Transverse colon (tissue), 4 donors: ENCODE results near the gene IGF2BP2. TPM values are rescaled to one million over a fixed set of nuclear protein-coding genes. Genes with fewer than 3 reads are reported as not detected.

Experiments used
- DNase-seq: peaks from one replicate; pipeline ENCODE4 v3.0.0-alpha.2; 2019
- H3K27ac ChIP-seq, 4 donors: fragments of 200-600 bp; sonication (generic); 2 replicates each; pipeline ENCODE4 v1.5.1; 2016 to 2018; ENCODE audit warnings: inconsistent platforms in 4 of 4
- H3K27me3 ChIP-seq: fragments of 200-600 bp; sonication (generic); 2 replicates; pipeline ENCODE4 v1.5.1; 2017; ENCODE audit warnings: inconsistent platforms
- H3K36me3 ChIP-seq, 4 donors: fragments of 200-600 bp; sonication (generic); 2 replicates each; pipeline ENCODE4 v1.5.1; 2017 to 2019; ENCODE audit warnings: inconsistent platforms in 4 of 4
- H3K4me1 ChIP-seq, 4 donors: fragments of 200-600 bp; sonication (generic); 2 replicates each; pipeline ENCODE4 v1.5.1; 2017 to 2020; ENCODE audit warnings: inconsistent platforms in 4 of 4
- H3K4me3 ChIP-seq, 4 donors: fragments of 200-600 bp; sonication (generic); 1 replicate in 1 of 4; 2 replicates in 3 of 4; pipeline versions ENCODE4 v1.5.1 to v1.6.1; 2017 to 2019; ENCODE audit warnings: inconsistent platforms in 4 of 4
- H3K9me3 ChIP-seq, 2 donors: fragments of 200-600 bp; sonication (generic); 2 replicates each; pipeline ENCODE4 v1.5.1; 2017 to 2019; ENCODE audit warnings: inconsistent platforms in 2 of 2
- EP300 ChIP-seq: sonication (generic); formaldehyde crosslinking; IDR thresholded peaks from one replicate; pipeline ENCODE4 v1.6.1; 2017; ENCODE audit warnings: antibody characterized with exemption, low read depth
- POLR2A ChIP-seq: fragments of 450-650 bp; IDR thresholded peaks from one replicate; pipeline ENCODE4 v1.6.1; 2016; ENCODE audit warnings: antibody characterized with exemption, mild to moderate bottlenecking, moderate library complexity
- POLR2AphosphoS5 ChIP-seq, 3 donors: sonication (generic); formaldehyde crosslinking; IDR thresholded peaks; one replicate each; pipeline ENCODE4 v1.6.1; 2016; ENCODE audit warnings: antibody characterized with exemption in 3 of 3
- WGBS, 2 donors: methylation state at CpG; one replicate each; pipeline ENCODE4 v1.1.5; 2018; ENCODE audit warnings: low coverage in 1 of 2; 5-methylcytosine and 5-hydroxymethylcytosine counted together
- in situ Hi-C, 4 donors: fragments of 200-750 bp; cut with MboI; loops; one replicate each; pipeline versions ENCODE4 v1.15.0 to v1.15.1; 2017; ENCODE audit warnings: low sequenced_read_pairs in 3 of 4, low pct_ligation_motif_present in 1 of 4, low pct_unique_long_range_greater_than_20kb in 1 of 4
- intact Hi-C: fragments of 100-400 bp; cut with DNase I; formaldehyde crosslinking; loops from one replicate; pipeline ENCODE4 v1.15.1; 2023; ENCODE audit warnings: low total_unique reads
- total RNA-seq, 4 donors: library from RNA; depleted of rRNA; stranded (reverse); fragments of >200 nt; gene quantifications; one replicate each; pipeline ENCODE4 v1.1.0, GENCODE V29; 2016
- TF ChIP-seq, protein P1 (sequence below), 5 experiments: fragments of 200-600 bp in 3 of 5; fragments of 450-650 bp in 2 of 5; sonication (generic) in 3 of 5; IDR thresholded peaks; 1 replicate in 2 of 5; 2 replicates in 3 of 5; pipeline ENCODE4 v1.5.1; 2016 to 2017; ENCODE audit warnings: antibody characterized with exemption in 5 of 5, inconsistent platforms in 3 of 5, mild to moderate bottlenecking in 2 of 5, moderate library complexity in 1 of 5

The IGF2BP2 gene
- total RNA-seq, 4 donors from 2014 or later = 51.3 to 179 (median 82.9) TPM

DNA sequence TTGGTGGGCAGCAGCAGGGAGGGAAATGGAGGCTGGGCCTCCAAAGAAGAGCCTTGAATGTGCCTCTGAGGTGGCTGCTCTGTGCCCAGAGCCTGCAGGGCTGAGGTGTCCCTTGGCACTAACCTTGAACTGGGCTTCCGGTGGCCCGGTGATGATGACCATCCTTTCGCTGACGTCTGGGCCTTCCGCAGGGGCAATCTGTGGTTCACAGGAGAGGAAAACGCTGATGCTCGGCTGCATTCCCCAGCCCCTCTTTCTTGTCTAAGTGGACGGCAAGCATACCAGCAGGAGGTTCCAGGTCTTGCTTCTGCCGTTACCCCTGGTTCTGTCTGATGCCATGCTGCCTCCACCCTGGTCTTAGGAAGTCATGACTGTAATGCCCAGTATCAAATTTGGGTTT is 172.9 kb downstream of the IGF2BP2 start:
- no peaks in the 10 kb centered on the region for H3K9me3 ChIP-seq
- no peaks in the 10 kb centered on the region for H3K36me3 ChIP-seq
- H3K27ac ChIP-seq = no peak overlapping the region
- no peaks in the 10 kb centered on the region for H3K27me3 ChIP-seq
- no peak overlapping the region for H3K4me3 ChIP-seq
- in situ Hi-C loops = no loop called here
- H3K4me1 ChIP-seq = peaks cover 0 to under 1% (median 0%) of the 10 kb centered on the region in 4 donors
- TF ChIP-seq POLR2A = no peak
- TF ChIP-seq POLR2AphosphoS5 (IDR thresholded peaks at IDR 0.05) = no peak
- TF ChIP-seq EP300 = no peak
- TF ChIP-seq, protein P1, sequence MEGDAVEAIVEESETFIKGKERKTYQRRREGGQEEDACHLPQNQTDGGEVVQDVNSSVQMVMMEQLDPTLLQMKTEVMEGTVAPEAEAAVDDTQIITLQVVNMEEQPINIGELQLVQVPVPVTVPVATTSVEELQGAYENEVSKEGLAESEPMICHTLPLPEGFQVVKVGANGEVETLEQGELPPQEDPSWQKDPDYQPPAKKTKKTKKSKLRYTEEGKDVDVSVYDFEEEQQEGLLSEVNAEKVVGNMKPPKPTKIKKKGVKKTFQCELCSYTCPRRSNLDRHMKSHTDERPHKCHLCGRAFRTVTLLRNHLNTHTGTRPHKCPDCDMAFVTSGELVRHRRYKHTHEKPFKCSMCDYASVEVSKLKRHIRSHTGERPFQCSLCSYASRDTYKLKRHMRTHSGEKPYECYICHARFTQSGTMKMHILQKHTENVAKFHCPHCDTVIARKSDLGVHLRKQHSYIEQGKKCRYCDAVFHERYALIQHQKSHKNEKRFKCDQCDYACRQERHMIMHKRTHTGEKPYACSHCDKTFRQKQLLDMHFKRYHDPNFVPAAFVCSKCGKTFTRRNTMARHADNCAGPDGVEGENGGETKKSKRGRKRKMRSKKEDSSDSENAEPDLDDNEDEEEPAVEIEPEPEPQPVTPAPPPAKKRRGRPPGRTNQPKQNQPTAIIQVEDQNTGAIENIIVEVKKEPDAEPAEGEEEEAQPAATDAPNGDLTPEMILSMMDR (IDR thresholded peaks at IDR 0.05) = no peak
- intact Hi-C loops = no loop called here
- 94% methylated on average over 9 of the region's 9 CpGs; no CpG with 5 or more reads in 1 of the 2 donors for WGBS, 2 donors
- DNase-seq = no peak

- no peaks in the 10 kb centered on the region for H3K36me3 ChIP-seq
These were observed 175.4 kb downstream of the IGF2BP2 start for GRCh38 chr3:185649414-185649813.

DNA sequence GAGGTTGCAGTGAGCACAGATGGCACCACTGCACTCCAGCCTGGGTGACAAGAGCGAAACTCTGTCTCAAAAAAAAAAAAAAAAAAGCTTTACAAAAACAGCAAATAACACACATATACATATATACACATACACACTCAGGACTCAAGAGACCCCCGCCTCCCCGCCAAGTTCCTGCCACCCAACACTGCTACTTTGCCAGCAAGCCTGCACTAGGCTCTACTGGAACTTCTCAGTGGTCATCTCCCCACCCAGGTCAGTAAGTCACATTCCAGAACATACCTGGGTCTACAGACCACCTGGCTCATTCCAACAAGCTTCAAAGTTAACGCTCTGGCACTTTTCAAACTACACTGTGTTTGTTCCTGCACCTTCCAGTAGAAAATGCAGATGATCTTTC is 176.4 kb downstream of the IGF2BP2 start:
- Histone ChIP-seq H3K36me3 (no peaks in the 10 kb centered on the region), H3K27me3 (no peaks in the 10 kb centered on the region), H3K4me1 (no peaks in the 10 kb centered on the region), H3K27ac (no peak overlapping the region), H3K9me3 (no peaks in the 10 kb centered on the region), H3K4me3 (no peak overlapping the region)
- intact Hi-C loops = no loop called here
- 83 to 98% methylated on average over 3 to 4 of the region's 4 CpGs for WGBS, 2 donors
- in situ Hi-C loops = no loop called here
- TF ChIP-seq POLR2A = no peak
- no peak for TF ChIP-seq POLR2AphosphoS5 (IDR thresholded peaks at IDR 0.05)
- TF ChIP-seq EP300 = no peak
- TF ChIP-seq, protein P1 (IDR thresholded peaks at IDR 0.05) = no peak
- no peak for DNase-seq

More at GRCh38 chr3:185649414-185649813, 175.4 kb downstream of the IGF2BP2 start:
- DNase-seq = no peak
- TF ChIP-seq POLR2AphosphoS5 (IDR thresholded peaks at IDR 0.05) = no peak
- no peak for TF ChIP-seq EP300
- TF ChIP-seq POLR2A = no peak
- TF ChIP-seq, protein P1 (IDR thresholded peaks at IDR 0.05) = no peak
- in situ Hi-C loops = no loop called here
- Histone ChIP-seq H3K4me1 (no peaks in the 10 kb centered on the region), H3K27me3 (no peaks in the 10 kb centered on the region), H3K4me3 (no peak overlapping the region), H3K27ac (no peak overlapping the region), H3K9me3 (no peaks in the 10 kb centered on the region)
- intact Hi-C loops = no loop called here
- WGBS, 2 donors = 91% methylated on average over 10 of the region's 10 CpGs; no CpG with 5 or more reads in 1 of the 2 donors

- no peak overlapping the region for H3K4me3 ChIP-seq
- H3K27ac ChIP-seq = no peak overlapping the region
- H3K4me1 ChIP-seq = no peaks in the 10 kb centered on the region
- no peaks in the 10 kb centered on the region for H3K27me3 ChIP-seq
- no peaks in the 10 kb centered on the region for H3K36me3 ChIP-seq
- no peak for DNase-seq
- in situ Hi-C loops = no loop called here
- WGBS, 2 donors = 92% methylated on average over 8 to 10 of the region's 10 CpGs
- H3K9me3 ChIP-seq = no peaks in the 10 kb centered on the region
- no peak for TF ChIP-seq EP300
- TF ChIP-seq, protein P1 (IDR thresholded peaks at IDR 0.05) = no peak
- TF ChIP-seq POLR2AphosphoS5 (IDR thresholded peaks at IDR 0.05) = no peak
- no peak for TF ChIP-seq POLR2A
- intact Hi-C loops = no loop called here
These were observed 177.0 kb downstream of the IGF2BP2 start for GRCh38 chr3:185647880-185648210.
